ENCODE results near the gene ZNF717.
"Not testable (repeated sequence)": the region's sequence is repeated elsewhere in the genome, so short reads cannot be mapped to it uniquely, and the experiment has no call there.

The ZNF717 gene

GRCh38 chr3:75785081-75785755 lies at the start of gene ZNF717:
Gene ZNF717 (minus strand): TSS chr3:75785549. CDS start chr3:75783362, 2,187 bp downstream.
- DNase-seq: not testable (repeated sequence)

- DNase-seq: not testable (repeated sequence)
Observed at GRCh38 chr3:75831076-75831475, 45.7 kb upstream of the ZNF717 start.

- DNase-seq: not testable (repeated sequence)
Observed at GRCh38 chr3:75818019-75818418, 32.7 kb upstream of the ZNF717 start.

DNA sequence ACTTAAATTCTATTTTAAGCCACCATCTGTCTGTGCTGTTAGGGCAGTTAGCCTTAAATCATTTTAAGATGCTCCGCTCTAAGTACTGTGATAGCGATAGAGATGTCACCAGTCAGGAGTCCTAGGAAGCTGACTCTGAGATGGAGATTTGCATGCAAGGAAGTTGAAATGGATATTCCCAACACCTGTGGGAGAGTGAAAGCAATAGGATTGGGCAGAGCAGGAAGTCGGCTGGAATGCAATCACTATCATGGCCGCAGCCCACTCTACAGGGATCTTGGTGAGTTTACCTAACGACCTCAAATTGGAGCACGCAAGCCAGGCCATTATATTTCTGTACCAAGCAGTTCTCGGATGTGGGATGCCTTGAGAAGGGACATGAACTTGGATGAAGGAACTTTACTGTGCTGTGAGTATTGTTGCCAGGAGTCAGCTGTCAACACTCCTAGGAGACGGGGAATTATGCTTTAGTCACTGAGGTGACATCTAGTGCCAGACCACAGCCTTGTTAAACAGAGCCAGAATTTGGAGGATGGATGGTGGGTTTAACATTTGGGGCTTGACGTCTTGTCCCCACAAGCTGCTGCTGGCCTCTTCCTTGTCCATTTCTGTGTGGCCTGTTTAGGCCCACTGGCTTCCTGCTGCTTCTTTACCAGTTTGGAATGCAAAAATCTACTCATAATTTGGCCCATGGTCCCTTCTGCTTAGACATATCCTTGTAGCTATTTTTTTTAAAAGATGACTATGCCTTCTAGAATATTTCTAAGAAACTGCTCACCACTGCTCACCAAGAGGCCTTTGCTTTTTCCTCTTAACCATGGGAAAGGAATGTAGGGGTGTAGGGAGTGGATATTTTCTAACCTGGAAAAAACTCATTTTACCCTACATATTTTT lies 31.2 kb upstream of the ZNF717 start:
- not testable (repeated sequence) for DNase-seq

- no peak for DNase-seq
Observed at GRCh38 chr3:75814797-75815196, 29.4 kb upstream of the ZNF717 start.

- DNase-seq: no peak
Observed at GRCh38 chr3:75782506-75782905, 2.8 kb downstream of the ZNF717 start.

DNA sequence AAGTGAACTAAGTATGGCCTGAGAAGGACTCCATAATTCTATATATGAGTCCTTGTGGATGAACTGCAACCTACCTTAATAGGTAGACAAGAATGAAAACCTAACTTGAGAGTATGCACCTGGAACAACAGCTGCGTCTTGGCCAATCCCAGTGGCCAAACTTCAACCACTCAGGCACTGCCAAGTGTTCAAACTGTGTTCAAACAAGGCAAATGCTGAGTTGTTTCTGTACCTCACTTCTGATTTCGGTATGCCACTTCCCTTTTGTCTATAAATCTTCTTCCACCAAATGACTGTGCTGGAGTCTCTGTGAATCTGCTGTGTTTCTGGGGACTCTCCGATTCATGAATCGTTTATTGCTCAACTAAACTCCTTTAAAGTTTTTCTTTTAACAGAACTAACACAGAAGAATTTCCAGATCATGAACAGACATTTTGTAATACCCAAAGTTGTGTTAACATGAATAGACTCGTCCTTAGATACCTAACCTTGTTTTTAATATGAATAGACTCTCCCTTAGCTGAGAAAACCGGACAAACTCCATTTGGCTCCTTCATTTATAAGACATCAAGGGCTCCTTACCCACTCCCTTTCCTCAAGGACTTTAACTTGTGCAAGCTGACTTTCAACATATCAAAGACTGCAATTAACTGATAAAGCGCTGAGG lies 4.1 kb downstream of the ZNF717 start:
- no peak for DNase-seq

DNA sequence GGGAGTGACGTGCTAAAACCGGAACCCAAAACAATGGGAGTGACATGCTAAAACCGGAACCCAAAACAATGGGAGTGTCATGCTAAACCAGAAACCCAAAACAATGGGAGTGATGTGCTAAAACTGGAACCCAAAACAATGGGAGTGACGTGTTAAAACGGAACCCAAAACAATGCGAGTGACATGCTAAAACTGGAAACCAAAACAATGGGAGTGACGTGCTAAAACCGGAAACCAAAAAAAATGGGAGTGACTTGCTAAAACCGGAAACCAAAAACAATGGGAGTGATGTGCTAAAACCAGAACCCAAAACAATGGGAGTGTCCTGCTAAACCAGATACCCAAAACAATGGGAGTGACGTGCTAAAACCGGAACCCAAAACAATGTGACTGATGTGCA lies 7.6 kb downstream of the ZNF717 start:
- DNase-seq: not testable (repeated sequence)

DNA sequence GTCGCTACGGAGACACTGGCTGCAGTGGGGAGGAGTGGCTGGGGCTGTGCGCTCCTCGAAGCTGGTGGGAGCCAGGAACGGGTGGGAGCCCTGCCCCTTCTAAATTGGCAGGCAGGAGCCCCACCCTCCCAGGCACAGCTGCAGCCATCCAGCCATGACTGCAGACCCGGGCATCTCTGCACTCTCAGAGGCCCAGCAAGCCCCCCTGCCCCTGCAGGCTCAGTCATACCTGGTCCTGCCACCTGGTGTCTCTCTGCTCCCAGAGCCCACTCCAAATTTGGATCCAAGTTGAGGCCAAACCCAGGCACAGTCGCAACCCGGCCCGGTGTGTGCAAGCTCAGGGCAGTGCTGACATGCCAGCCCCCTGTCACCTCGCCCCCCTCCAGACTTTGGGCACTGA lies 13.7 kb downstream of the ZNF717 start:
- not testable (repeated sequence) for DNase-seq

GRCh38 chr3:75768303-75769017 lies 16.9 kb downstream of the ZNF717 start:
- DNase-seq: no peak

- no peak for DNase-seq
Observed at GRCh38 chr3:75737831-75738493, 47.4 kb downstream of the ZNF717 start.

GRCh38 chr3:75727985-75728384 lies 57.4 kb downstream of the ZNF717 start:
- DNase-seq: no peak

DNA sequence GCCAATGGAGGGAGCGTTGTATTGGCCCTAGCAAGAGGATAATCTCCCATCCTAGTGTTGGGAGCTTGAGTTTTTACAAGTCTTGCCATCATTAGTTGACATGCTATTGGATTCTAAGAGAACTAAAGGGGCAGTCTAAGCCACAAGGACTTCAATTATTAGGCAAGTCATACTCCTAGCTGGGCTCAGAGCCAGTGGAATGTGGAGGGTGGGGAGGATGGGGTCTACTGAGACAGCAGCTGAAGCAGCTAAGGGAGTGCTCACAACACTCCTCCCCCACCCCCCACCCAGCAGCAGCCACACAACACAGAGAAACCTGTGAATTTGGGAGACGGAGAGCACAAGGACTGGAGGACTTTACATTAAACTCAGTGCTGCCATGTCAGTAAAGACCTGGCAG lies 93.3 kb downstream of the ZNF717 start:
- no peak for DNase-seq

DNA sequence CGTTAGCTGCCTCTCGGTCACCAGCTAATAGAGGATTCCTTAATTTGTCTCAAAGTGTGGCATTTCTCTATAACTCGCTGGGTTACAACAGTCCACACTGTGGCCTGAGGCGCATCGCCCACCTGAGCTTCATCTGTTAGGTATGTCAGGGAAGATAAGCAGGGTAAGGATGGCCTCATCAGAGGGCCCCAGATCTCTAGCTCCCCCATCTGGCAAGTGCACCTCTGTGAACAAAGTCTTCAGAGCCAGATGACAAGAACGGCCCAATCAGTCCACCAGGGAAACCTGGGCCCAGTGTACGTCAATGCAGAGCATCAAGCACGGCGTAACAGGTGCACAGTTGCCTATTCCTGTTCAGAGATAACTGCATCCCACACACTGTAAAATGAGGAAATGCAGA lies 98.0 kb downstream of the ZNF717 start:
- no peak for DNase-seq

Data from NCI-H1048 (cell line).